Mammary epithelial cell (primary cell): Measurements from ENCODE around the gene FANCG.

ENCODE experiments used
- EZH2 ChIP-seq: IDR thresholded peaks from 2 replicates; pipeline ENCODE4 v1.6.1; 2012; ENCODE audit warnings: low read length, inconsistent platforms, borderline replicate concordance
- TF ChIP-seq, protein P1 (sequence below), 2 donors: IDR thresholded peaks in 1 of 2; conservative IDR thresholded peaks in 1 of 2; 2 replicates each; pipeline ENCODE4 v1.5.1; 2011 to 2012; ENCODE audit warnings: inconsistent platforms in 2 of 2, low read length in 2 of 2, mild to moderate bottlenecking in 2 of 2, control low read depth in 1 of 2, low read depth in 1 of 2; ENCODE audit not compliant: insufficient read depth in 1 of 2; ENCODE audit errors: extremely low read depth in 1 of 2

GRCh38 chr9:35048511-35048910, 31.2 kb downstream of the FANCG start:
- TF ChIP-seq, protein P1, sequence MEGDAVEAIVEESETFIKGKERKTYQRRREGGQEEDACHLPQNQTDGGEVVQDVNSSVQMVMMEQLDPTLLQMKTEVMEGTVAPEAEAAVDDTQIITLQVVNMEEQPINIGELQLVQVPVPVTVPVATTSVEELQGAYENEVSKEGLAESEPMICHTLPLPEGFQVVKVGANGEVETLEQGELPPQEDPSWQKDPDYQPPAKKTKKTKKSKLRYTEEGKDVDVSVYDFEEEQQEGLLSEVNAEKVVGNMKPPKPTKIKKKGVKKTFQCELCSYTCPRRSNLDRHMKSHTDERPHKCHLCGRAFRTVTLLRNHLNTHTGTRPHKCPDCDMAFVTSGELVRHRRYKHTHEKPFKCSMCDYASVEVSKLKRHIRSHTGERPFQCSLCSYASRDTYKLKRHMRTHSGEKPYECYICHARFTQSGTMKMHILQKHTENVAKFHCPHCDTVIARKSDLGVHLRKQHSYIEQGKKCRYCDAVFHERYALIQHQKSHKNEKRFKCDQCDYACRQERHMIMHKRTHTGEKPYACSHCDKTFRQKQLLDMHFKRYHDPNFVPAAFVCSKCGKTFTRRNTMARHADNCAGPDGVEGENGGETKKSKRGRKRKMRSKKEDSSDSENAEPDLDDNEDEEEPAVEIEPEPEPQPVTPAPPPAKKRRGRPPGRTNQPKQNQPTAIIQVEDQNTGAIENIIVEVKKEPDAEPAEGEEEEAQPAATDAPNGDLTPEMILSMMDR (conservative IDR thresholded peaks at IDR 0.05 in 1 of 2, IDR thresholded peaks at IDR 0.05 in 1 of 2; ENCODE audit: extremely low read depth in 1 of 2, insufficient read depth in 1 of 2, low read depth in 1 of 2, low read length in 2 of 2) = no peak
- no peak for TF ChIP-seq EZH2
